Osteocyte (in vitro differentiated cells): ENCODE data around the gene UMOD. TPM values are rescaled to one million over a fixed set of nuclear protein-coding genes. Genes with fewer than 3 reads are reported as not detected.

Source experiments
- DNase-seq: peaks from one replicate; pipeline ENCODE4 v3.0.0; 2021; ENCODE audit warnings: mixed read lengths; ENCODE audit not compliant: unreplicated experiment; ENCODE audit errors: extremely low spot score
- H3K27ac Mint-ChIP-seq: one replicate; pipeline ENCODE4 v1.8.0; 2021; ENCODE audit warnings: mild to moderate bottlenecking, mixed read lengths; ENCODE audit not compliant: unreplicated experiment
- H3K27me3 Mint-ChIP-seq: one replicate; pipeline ENCODE4 v1.8.0; 2021; ENCODE audit warnings: mixed read lengths; ENCODE audit not compliant: unreplicated experiment
- H3K36me3 Mint-ChIP-seq: one replicate; pipeline ENCODE4 v1.8.0; 2021; ENCODE audit warnings: mixed read lengths; ENCODE audit not compliant: unreplicated experiment
- H3K4me1 Mint-ChIP-seq: one replicate; pipeline ENCODE4 v1.8.0; 2021; ENCODE audit warnings: mixed read lengths; ENCODE audit not compliant: unreplicated experiment
- H3K4me3 Mint-ChIP-seq: one replicate; pipeline ENCODE4 v1.8.0; 2021; ENCODE audit warnings: mild to moderate bottlenecking, moderate library complexity, mixed read lengths; ENCODE audit not compliant: unreplicated experiment
- H3K9me3 Mint-ChIP-seq: one replicate; pipeline ENCODE4 v1.8.0; 2021; ENCODE audit warnings: mixed read lengths; ENCODE audit not compliant: unreplicated experiment
- total RNA-seq: library from RNA; stranded (reverse); gene quantifications from 2 replicates; pipeline ENCODE4 v1.2.1, GENCODE V29; 2021
- TF ChIP-seq, protein P1 (sequence below): fragments of 200-600 bp; sonication (generic); IDR thresholded peaks from 2 replicates; pipeline ENCODE4 v1.5.0; 2021; ENCODE audit warnings: antibody characterized with exemption, mild to moderate bottlenecking, moderate library complexity

UMOD gene
- total RNA-seq, 1 donor from 2014 or later: not detected

DNA sequence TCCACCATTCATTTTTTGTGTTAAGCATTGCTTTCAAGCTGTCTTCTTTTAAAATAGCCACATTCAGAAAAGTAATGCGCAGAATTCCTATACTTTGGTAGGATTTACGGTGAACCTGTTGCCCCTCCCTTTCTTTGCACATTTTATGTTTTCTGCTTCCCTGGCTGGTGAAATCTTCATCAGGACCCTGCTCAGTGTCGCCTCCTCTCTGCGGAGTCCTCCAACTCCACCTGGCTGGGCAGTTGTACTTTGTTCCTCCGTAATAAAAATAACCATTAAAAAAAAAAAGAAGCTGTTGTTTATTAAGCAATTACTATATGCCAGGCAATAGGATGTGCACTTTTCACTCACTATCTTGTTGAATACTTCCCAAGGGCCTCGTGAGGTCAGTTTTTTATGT lies 2.9 kb downstream of the UMOD start:
- H3K4me3 Mint-ChIP-seq: no peak overlapping the region
- no peak for DNase-seq
- no peaks in the 10 kb centered on the region for H3K27me3 Mint-ChIP-seq
- H3K27ac Mint-ChIP-seq: no peak overlapping the region
- H3K36me3 Mint-ChIP-seq: no peaks in the 10 kb centered on the region
- no peaks in the 10 kb centered on the region for H3K4me1 Mint-ChIP-seq
- TF ChIP-seq, protein P1, sequence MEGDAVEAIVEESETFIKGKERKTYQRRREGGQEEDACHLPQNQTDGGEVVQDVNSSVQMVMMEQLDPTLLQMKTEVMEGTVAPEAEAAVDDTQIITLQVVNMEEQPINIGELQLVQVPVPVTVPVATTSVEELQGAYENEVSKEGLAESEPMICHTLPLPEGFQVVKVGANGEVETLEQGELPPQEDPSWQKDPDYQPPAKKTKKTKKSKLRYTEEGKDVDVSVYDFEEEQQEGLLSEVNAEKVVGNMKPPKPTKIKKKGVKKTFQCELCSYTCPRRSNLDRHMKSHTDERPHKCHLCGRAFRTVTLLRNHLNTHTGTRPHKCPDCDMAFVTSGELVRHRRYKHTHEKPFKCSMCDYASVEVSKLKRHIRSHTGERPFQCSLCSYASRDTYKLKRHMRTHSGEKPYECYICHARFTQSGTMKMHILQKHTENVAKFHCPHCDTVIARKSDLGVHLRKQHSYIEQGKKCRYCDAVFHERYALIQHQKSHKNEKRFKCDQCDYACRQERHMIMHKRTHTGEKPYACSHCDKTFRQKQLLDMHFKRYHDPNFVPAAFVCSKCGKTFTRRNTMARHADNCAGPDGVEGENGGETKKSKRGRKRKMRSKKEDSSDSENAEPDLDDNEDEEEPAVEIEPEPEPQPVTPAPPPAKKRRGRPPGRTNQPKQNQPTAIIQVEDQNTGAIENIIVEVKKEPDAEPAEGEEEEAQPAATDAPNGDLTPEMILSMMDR: no peak
- no peaks in the 10 kb centered on the region for H3K9me3 Mint-ChIP-seq

DNA sequence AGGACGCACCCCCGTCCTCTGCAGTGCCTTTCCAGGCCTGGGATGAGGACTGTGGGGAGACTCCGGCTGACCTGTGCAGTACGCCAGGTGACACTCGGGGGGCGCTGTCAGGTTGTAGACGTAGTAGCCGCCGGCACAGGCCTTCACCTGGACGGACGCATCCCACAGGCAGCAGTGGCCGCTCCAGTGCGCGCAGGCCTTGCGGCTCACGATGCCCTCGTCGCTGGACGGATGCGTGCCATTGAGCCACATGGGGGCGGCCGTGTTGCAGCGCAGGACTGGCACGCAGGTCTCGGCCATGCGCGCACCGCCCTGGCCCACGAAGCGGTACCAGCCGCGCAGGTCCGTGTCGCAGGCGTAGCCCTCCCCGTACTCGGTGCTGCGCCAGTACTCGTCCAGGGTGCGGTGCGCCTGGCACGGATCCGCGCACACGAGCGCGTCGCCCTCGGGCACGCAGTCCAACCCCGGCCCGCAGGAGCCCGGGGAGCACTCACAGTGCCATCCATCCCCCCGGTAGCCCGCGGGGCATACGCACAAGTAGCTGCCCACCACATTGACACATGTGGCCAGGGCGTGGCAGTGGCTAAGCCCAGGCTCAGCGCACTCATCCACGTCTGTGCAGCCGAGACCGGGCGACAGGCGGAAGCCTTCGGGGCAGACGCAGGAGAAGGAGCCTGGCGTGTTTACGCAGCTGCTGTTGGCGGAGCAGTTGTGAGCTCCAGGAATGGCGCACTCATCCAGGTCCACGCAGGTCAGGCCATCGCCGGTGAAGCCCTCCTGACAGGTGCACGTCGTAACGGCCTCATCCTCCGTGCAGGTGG lies 3.9 kb downstream of the UMOD start:
- TF ChIP-seq, protein P1: no peak
- no peaks in the 10 kb centered on the region for H3K27me3 Mint-ChIP-seq
- peaks cover under 1% of the 10 kb centered on the region for H3K9me3 Mint-ChIP-seq
- no peaks in the 10 kb centered on the region for H3K36me3 Mint-ChIP-seq
- no peaks in the 10 kb centered on the region for H3K4me1 Mint-ChIP-seq
- no peak overlapping the region for H3K27ac Mint-ChIP-seq
- DNase-seq: peak; percentile 85
- no peak overlapping the region for H3K4me3 Mint-ChIP-seq

DNA sequence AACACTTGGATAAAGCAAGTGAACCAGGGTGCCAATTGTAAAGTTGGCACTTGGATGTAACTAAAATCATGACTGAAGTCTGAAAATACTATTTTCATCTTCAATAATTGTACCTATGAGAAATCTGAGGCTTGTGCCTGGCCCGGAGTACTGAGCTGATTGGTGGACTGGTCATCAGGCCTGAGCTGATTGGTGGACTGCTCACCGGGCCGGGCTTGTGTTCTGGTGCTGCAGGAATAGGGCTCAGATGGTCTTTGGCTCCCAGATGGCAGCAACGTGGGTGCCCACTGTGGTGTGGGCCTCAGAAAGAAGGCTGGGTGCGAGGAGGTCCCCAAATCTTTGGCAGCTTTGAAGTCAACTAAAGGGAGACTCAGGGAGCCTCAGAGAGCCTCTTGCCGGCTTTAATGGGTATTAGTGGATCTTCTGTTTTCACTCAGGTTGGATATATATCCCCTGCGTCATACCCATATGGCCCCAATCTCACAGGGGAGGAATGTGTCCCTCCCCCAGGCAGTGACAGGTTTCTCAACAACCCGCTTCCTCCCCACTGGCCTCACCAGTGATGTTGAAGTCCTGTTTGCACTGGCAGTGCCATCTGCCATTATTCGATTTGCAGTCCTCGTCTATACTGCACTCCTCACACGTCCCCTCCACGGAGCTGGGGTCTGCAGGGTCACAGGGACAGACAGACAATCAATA lies 4.7 kb downstream of the UMOD start:
- no peak for DNase-seq
- Mint-ChIP-seq H3K4me3 (no peak overlapping the region), H3K27me3 (no peaks in the 10 kb centered on the region), H3K27ac (no peak overlapping the region), H3K4me1 (no peaks in the 10 kb centered on the region), H3K36me3 (no peaks in the 10 kb centered on the region), H3K9me3 (peaks cover 5% of the 10 kb centered on the region)
- TF ChIP-seq, protein P1: no peak

DNA sequence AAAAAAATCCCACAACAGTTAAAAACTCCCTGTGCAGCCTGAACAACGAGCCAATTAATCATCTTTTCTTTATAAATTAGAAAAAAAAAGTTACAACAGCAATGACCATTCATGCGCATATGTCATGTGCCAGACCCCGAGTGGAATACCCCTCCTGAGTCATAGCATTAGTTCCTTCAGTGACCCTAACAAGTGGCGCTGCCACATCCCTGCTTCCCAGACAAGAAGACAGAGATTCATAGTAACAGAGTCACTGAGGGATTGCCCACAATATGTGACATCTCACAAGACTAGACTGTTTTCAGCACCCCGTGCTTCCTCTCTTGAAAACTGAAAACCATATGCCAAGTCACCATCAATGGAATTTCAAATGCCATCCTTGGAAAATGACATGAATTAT lies 7.9 kb downstream of the UMOD start:
- H3K9me3 Mint-ChIP-seq: peaks cover 9% of the 10 kb centered on the region

More for the DNA sequence above, 7.9 kb downstream of the UMOD start:
- Mint-ChIP-seq H3K36me3 (no peaks in the 10 kb centered on the region), H3K27me3 (no peaks in the 10 kb centered on the region), H3K27ac (no peak overlapping the region), H3K4me1 (no peaks in the 10 kb centered on the region), H3K4me3 (no peak overlapping the region)
- DNase-seq: no peak
- TF ChIP-seq, protein P1: no peak
